SK-N-SH (cell line): ENCODE measurements around the gene CHST11. TPM values are rescaled to one million over a fixed set of nuclear protein-coding genes. Genes with fewer than 3 reads are reported as not detected.

Experiments
- CTCF ChIA-PET: fragments of 300-600, 350-600 bp; formaldehyde crosslinking; extraction: SDS; loops from one replicate; lab custom pipeline; 2021; lab: Yijun Ruan, JAX
- POLR2A ChIA-PET: fragments of 350-600 bp; sonication (Branson Sonifier 250); formaldehyde crosslinking; extraction: SDS; loops from one replicate; lab custom pipeline; 2020; ENCODE audit warnings: antibody characterized with exemption, inconsistent platforms; lab: Yijun Ruan, JAX
- DNase-seq: peaks from one replicate; pipeline ENCODE4 v3.0.0; 2012
- H2AFZ ChIP-seq: fragments of 200-600 bp; sonication (generic); 2 replicates; pipeline ENCODE4 v1.8.1; 2016; ENCODE audit warnings: antibody characterized with exemption, mild to moderate bottlenecking, low read depth
- H3F3A ChIP-seq: fragments of 200-600 bp; sonication (generic); replicated peaks from 2 replicates; pipeline ENCODE3; 2016; ENCODE audit warnings: antibody characterized with exemption, mild to moderate bottlenecking; ENCODE audit not compliant: insufficient read depth
- H3K27ac ChIP-seq, 2 experiments: fragments of 200-500 bp in 1 of 2; fragments of 200-600 bp in 1 of 2; sonication (Bioruptor generic) in 1 of 2; sonication (generic), shearing (Covaris generic) in 1 of 2; 2 replicates each; pipeline versions ENCODE4 v1.5.1 to v1.6.1; 2014 to 2016; ENCODE audit warnings: low read depth in 2 of 2, inconsistent platforms in 1 of 2, low read length in 1 of 2, mild to moderate bottlenecking in 1 of 2, mixed read lengths in 1 of 2
- H3K27me3 ChIP-seq: fragments of 200-600 bp; sonication (generic), shearing (Covaris generic); 2 replicates; pipeline ENCODE4 v1.6.1; 2016; ENCODE audit warnings: mixed run types; ENCODE audit not compliant: insufficient read depth
- H3K36me3 ChIP-seq, 2 experiments: fragments of 200-500 bp in 1 of 2; fragments of 200-600 bp in 1 of 2; sonication (Bioruptor generic) in 1 of 2; sonication (generic) in 1 of 2; replicated peaks in 1 of 2; 2 replicates each; pipeline versions ENCODE3 to v1.5.1; 2014 to 2016; ENCODE audit warnings: low read length in 1 of 2, mild to moderate bottlenecking in 1 of 2; ENCODE audit not compliant: insufficient read depth in 2 of 2, control insufficient read depth in 1 of 2
- H3K4me1 ChIP-seq, 2 experiments: fragments of 200-500 bp in 1 of 2; fragments of 200-600 bp in 1 of 2; sonication (Bioruptor generic) in 1 of 2; sonication (generic), shearing (Covaris generic) in 1 of 2; 2 replicates each; pipeline versions ENCODE4 v1.5.1 to v1.6.1; 2014 to 2016; ENCODE audit warnings: low read depth in 1 of 2, low read length in 1 of 2, mixed run types in 1 of 2; ENCODE audit not compliant: insufficient read depth in 2 of 2, control insufficient read depth in 1 of 2
- H3K4me2 ChIP-seq: fragments of 200-600 bp; sonication (generic), shearing (Covaris generic); 2 replicates; pipeline ENCODE4 v1.6.1; 2017; ENCODE audit warnings: mixed run types
- H3K4me3 ChIP-seq, 2 experiments: fragments of 200-500 bp in 1 of 2; fragments of 200-600 bp in 1 of 2; sonication (Bioruptor generic) in 1 of 2; sonication (generic), shearing (Covaris generic) in 1 of 2; 2 replicates each; pipeline versions ENCODE4 v1.5.1 to v1.8.1; 2014 to 2016; ENCODE audit warnings: low read depth in 2 of 2, inconsistent platforms in 1 of 2, low read length in 1 of 2, mild to moderate bottlenecking in 1 of 2, mixed read lengths in 1 of 2, moderate library complexity in 1 of 2
- H3K79me2 ChIP-seq: fragments of 200-600 bp; sonication (generic); 2 replicates; pipeline ENCODE4 v1.8.1; 2017; ENCODE audit warnings: mild to moderate bottlenecking; ENCODE audit not compliant: insufficient read depth
- H3K9ac ChIP-seq: fragments of 200-600 bp; sonication (generic); 2 replicates; pipeline ENCODE4 v1.6.1; 2017; ENCODE audit warnings: mixed run types
- H3K9me2 ChIP-seq: fragments of 200-600 bp; sonication (generic); 2 replicates; pipeline ENCODE4 v1.6.1; 2017; ENCODE audit warnings: mixed run types
- H3K9me3 ChIP-seq: fragments of 200-600 bp; sonication (generic); 2 replicates; pipeline ENCODE4 v1.6.1; 2017; ENCODE audit warnings: mixed run types, mild to moderate bottlenecking, moderate library complexity
- H4K20me1 ChIP-seq: fragments of 200-600 bp; sonication (generic); 2 replicates; pipeline ENCODE4 v1.6.1; 2017; ENCODE audit warnings: mild to moderate bottlenecking, mixed run types; ENCODE audit not compliant: insufficient read depth
- ELF1 ChIP-seq: IDR thresholded peaks from 2 replicates; pipeline ENCODE4 v1.4.0; 2012
- EP300 ChIP-seq, 2 experiments: IDR thresholded peaks; 2 replicates each; pipeline versions ENCODE4 v1.4.0 to v1.6.1; 2012; ENCODE audit warnings: borderline replicate concordance in 1 of 2, low read depth in 1 of 2, low read length in 1 of 2
- FOXJ3 ChIP-seq: sonication (generic); formaldehyde crosslinking; IDR thresholded peaks from 2 replicates; pipeline ENCODE4 v1.5.1; 2020; ENCODE audit warnings: mild to moderate bottlenecking, missing genetic modification reagents
- GABPA ChIP-seq: IDR thresholded peaks from 2 replicates; pipeline ENCODE4 v1.4.0; 2012; ENCODE audit warnings: low read depth, mild to moderate bottlenecking
- GATA2 ChIP-seq: sonication (generic); formaldehyde crosslinking; IDR thresholded peaks from 2 replicates; pipeline ENCODE4 v1.5.0; 2020; ENCODE audit warnings: mild to moderate bottlenecking, missing genetic modification reagents
- JUND ChIP-seq: IDR thresholded peaks from 2 replicates; pipeline ENCODE4 v1.4.0; 2012
- NFIC ChIP-seq: IDR thresholded peaks from 2 replicates; pipeline ENCODE4 v1.4.0; 2012; ENCODE audit warnings: borderline replicate concordance
- PBX3 ChIP-seq: IDR thresholded peaks from 2 replicates; pipeline ENCODE4; 2012
- RAD21 ChIP-seq: IDR thresholded peaks from 2 replicates; pipeline ENCODE4 v1.6.1; 2012; ENCODE audit warnings: mild to moderate bottlenecking, low read length
- REST ChIP-seq: IDR thresholded peaks from 2 replicates; pipeline ENCODE4 v1.6.1; 2012; ENCODE audit warnings: mild to moderate bottlenecking, low read depth, low read length, moderate library complexity
- RFX5 ChIP-seq: IDR thresholded peaks from 2 replicates; pipeline ENCODE4 v1.6.1; 2012; ENCODE audit warnings: mild to moderate bottlenecking, improper control_type of control experiment, low read length
- TEAD4 ChIP-seq: IDR thresholded peaks from 2 replicates; pipeline ENCODE4 v1.4.0; 2012; ENCODE audit warnings: mild to moderate bottlenecking, borderline replicate concordance; ENCODE audit not compliant: insufficient read depth
- USF1 ChIP-seq: IDR thresholded peaks from 2 replicates; pipeline ENCODE4 v1.4.0; 2012; ENCODE audit warnings: low read depth, borderline replicate concordance
- USF2 ChIP-seq: fragments of 150-350 bp; IDR thresholded peaks from 2 replicates; pipeline ENCODE4 v1.6.1; 2017; ENCODE audit warnings: antibody characterized with exemption, low read length, low read depth, borderline replicate concordance
- WGBS: methylation state at CpG from one replicate; pipeline ENCODE4 v1.1.6; 2017; ENCODE audit warnings: low lambda C conversion rate; 5-methylcytosine and 5-hydroxymethylcytosine counted together
- polyA plus RNA-seq, 3 experiments: library from polyadenylated mRNA; depleted of rRNA; stranded (reverse); fragments of >200 nt; gene quantifications; 2 replicates each; pipeline ENCODE4 v1.2.3, GENCODE V29; 2012

CHST11 gene
- polyA plus RNA-seq, 1 of the 3 experiments (the other 2 are of a cell fraction): 18.6 TPM

GRCh38 chr12:104638851-104639240 is 182.1 kb downstream of the CHST11 start:
- Histone ChIP-seq H4K20me1 (no peaks in the 10 kb centered on the region), H2AFZ (no peak overlapping the region), H3K4me3 (no peak overlapping the region), H3K4me2 (no peak overlapping the region), H3K4me1 (no peaks in the 10 kb centered on the region), H3K27me3 (no peaks in the 10 kb centered on the region), H3K36me3 (no peaks in the 10 kb centered on the region), H3K9ac (no peak overlapping the region), H3K79me2 (no peaks in the 10 kb centered on the region), H3K9me2 (no peaks in the 10 kb centered on the region), H3K9me3 (no peaks in the 10 kb centered on the region), H3F3A (no peaks in the 10 kb centered on the region), H3K27ac (no peak overlapping the region)
- ChIA-PET CTCF (no interaction called here), POLR2A (no interaction called here)
- DNase-seq: no peak
- WGBS: 92% methylated on average over 3 of the region's 3 CpGs
- TF ChIP-seq REST (no peak), USF1 (no peak), GATA2 (no peak), NFIC (no peak), FOXJ3 (CRISPR knock-in tag) (no peak), USF2 (no peak), ELF1 (no peak), PBX3 (no peak), RFX5 (no peak), RAD21 (no peak), TEAD4 (no peak), GABPA (no peak), EP300 (IDR thresholded peaks at IDR 0.05; ENCODE audit: borderline replicate concordance in 1 of 2, low read depth in 1 of 2, low read length in 1 of 2) (no peak), JUND (no peak)
- TF ChIP-seq, all 33 proteins: peak for 0
